Glutamatergic neuron (in vitro differentiated cells): ENCODE measurements around the gene BLOC1S3. TPM values are rescaled to one million over a fixed set of nuclear protein-coding genes. Genes with fewer than 3 reads are reported as not detected.
A peak's percentile ranks its signal among the peaks of the same experiment; 100 is the strongest.

Experiments
- DNase-seq: peaks from one replicate; pipeline ENCODE4 v3.0.0; 2022
- H3K27ac Mint-ChIP-seq: one replicate; pipeline ENCODE4 v1.8.0; 2020; ENCODE audit warnings: mild to moderate bottlenecking, mixed read lengths, inconsistent platforms; ENCODE audit not compliant: unreplicated experiment
- H3K27me3 Mint-ChIP-seq: one replicate; pipeline ENCODE4 v1.8.0; 2020; ENCODE audit warnings: mild to moderate bottlenecking, moderate library complexity, mixed read lengths, inconsistent platforms; ENCODE audit not compliant: unreplicated experiment
- H3K36me3 Mint-ChIP-seq: one replicate; pipeline ENCODE4 v1.8.0; 2020; ENCODE audit warnings: mild to moderate bottlenecking, mixed read lengths, inconsistent platforms; ENCODE audit not compliant: unreplicated experiment
- H3K4me1 Mint-ChIP-seq: one replicate; pipeline ENCODE4 v1.8.0; 2020; ENCODE audit warnings: mild to moderate bottlenecking, low read depth, mixed read lengths, inconsistent platforms; ENCODE audit not compliant: unreplicated experiment
- H3K4me3 Mint-ChIP-seq: one replicate; pipeline ENCODE4 v1.8.0; 2020; ENCODE audit warnings: mild to moderate bottlenecking, mixed read lengths, inconsistent platforms; ENCODE audit not compliant: unreplicated experiment
- H3K9me3 Mint-ChIP-seq: one replicate; pipeline ENCODE4 v1.8.0; 2020; ENCODE audit warnings: mild to moderate bottlenecking, moderate library complexity, mixed read lengths, inconsistent platforms; ENCODE audit not compliant: unreplicated experiment
- total RNA-seq: library from RNA; stranded (reverse); fragmentation: NEBNext Ultra II Directional; extraction: Animal tissue kit (Norgen Biotek cat#: 25700); gene quantifications from one replicate; pipeline ENCODE4 v1.2.1, GENCODE V29; 2021; ENCODE audit not compliant: unreplicated experiment
- TF ChIP-seq, protein P1 (sequence below): fragments of 200-600 bp; sonication (generic); IDR thresholded peaks from one replicate; pipeline ENCODE4 v1.5.0; 2021; ENCODE audit not compliant: partially characterized antibody, unreplicated experiment

BLOC1S3 gene
- total RNA-seq, 1 donor from 2014 or later, result 8.1 TPM

DNA sequence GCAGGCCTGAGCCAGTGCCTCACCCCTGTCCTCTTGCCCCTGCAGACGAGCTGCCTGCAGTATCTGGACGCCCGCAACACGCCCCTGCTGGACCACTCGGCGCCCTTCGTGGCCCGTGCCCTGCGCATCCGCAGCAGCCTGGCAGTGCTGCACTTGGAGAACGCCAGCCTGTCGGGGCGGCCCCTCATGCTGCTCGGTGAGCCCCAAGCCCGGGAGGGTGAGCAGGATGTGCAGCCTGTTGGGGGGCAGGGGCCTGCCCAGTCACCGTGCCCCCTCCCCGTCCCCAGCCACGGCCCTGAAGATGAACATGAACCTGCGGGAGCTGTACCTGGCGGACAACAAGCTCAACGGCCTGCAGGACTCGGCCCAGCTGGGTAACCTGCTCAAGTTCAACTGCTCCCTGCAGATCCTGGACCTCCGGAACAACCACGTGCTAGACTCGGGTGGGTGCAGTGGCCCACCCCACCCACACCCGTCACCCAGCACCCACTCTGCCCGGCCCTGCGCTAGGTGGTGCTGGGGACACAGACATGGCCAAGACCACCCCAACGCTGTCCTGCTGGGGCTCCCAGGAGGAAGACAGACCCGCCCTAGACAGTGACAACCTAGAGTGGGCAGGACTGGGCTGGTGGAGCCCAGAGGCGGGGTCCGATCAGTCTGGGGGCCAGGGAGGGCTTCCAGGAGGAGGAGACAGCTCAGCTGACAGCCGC lies 36.4 kb upstream of the BLOC1S3 start:
- Mint-ChIP-seq H3K4me1 (peaks cover 17% of the 10 kb centered on the region), H3K9me3 (peaks cover 11% of the 10 kb centered on the region), H3K27ac (peak overlapping the region; percentile 38), H3K27me3 (peaks cover 2% of the 10 kb centered on the region), H3K36me3 (peaks cover under 1% of the 10 kb centered on the region), H3K4me3 (peak overlapping the region; percentile 49)
- no peak for DNase-seq
- TF ChIP-seq, protein P1, sequence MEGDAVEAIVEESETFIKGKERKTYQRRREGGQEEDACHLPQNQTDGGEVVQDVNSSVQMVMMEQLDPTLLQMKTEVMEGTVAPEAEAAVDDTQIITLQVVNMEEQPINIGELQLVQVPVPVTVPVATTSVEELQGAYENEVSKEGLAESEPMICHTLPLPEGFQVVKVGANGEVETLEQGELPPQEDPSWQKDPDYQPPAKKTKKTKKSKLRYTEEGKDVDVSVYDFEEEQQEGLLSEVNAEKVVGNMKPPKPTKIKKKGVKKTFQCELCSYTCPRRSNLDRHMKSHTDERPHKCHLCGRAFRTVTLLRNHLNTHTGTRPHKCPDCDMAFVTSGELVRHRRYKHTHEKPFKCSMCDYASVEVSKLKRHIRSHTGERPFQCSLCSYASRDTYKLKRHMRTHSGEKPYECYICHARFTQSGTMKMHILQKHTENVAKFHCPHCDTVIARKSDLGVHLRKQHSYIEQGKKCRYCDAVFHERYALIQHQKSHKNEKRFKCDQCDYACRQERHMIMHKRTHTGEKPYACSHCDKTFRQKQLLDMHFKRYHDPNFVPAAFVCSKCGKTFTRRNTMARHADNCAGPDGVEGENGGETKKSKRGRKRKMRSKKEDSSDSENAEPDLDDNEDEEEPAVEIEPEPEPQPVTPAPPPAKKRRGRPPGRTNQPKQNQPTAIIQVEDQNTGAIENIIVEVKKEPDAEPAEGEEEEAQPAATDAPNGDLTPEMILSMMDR, result no peak

GRCh38 chr19:45142726-45143110 lies 35.9 kb upstream of the BLOC1S3 start:
- Mint-ChIP-seq H3K27ac (peak overlapping the region; percentile 87), H3K36me3 (no peaks in the 10 kb centered on the region)
- DNase-seq, result no peak

DNA sequence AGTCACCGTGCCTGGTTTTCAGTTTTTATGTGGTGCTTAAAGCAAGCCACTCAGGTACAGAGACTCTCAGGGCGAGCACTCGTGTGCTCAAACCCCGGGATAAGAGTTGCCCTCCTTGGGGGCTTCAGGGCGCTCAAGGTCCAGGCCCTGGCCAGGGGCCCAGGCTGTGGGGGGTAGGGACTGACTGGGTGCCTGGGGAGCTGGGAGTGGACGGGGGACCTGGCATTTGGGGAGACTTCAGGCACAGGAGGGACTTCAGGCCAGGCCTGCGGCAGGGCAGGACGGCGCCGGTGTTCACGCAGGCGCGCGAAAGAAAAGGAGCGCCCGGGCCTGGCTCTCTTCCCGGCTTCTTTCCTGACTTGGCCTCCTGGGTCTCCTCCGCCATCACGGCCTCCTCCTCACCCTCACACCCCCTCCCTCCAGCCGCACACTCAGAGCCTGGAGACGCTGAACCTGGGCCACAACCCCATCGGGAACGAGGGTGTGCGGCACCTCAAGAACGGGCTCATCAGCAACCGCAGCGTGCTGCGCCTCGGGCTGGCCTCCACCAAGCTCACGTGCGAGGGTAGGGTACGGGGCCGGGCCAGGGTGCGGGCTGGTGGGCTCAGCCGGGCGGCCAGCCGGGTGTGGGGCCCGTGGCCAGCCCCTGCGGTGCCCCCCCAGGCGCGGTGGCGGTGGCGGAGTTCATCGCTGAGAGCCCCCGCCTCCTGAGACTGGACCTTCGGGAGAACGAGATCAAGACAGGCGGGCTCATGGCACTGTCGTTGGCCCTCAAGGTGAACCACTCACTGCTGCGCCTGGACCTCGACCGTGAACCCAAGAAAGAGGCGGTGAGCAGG lies 33.9 kb upstream of the BLOC1S3 start:
- H3K36me3 Mint-ChIP-seq, result no peaks in the 10 kb centered on the region
- TF ChIP-seq, protein P1, result no peak
- H3K27ac Mint-ChIP-seq, result no peak overlapping the region
- H3K4me3 Mint-ChIP-seq, result no peak overlapping the region
- H3K4me1 Mint-ChIP-seq, result peaks cover 6% of the 10 kb centered on the region
- no peak for DNase-seq
- H3K9me3 Mint-ChIP-seq, result peaks cover 15% of the 10 kb centered on the region
- peaks cover 2% of the 10 kb centered on the region for H3K27me3 Mint-ChIP-seq

More at GRCh38 chr19:45142726-45143110, 35.9 kb upstream of the BLOC1S3 start:
- peak overlapping the region; percentile 49 for H3K4me3 Mint-ChIP-seq
- TF ChIP-seq, protein P1, result no peak
- peaks cover 2% of the 10 kb centered on the region for H3K27me3 Mint-ChIP-seq
- H3K4me1 Mint-ChIP-seq, result peaks cover 11% of the 10 kb centered on the region
- peaks cover 9% of the 10 kb centered on the region for H3K9me3 Mint-ChIP-seq

- H3K9me3 Mint-ChIP-seq, result peaks cover 15% of the 10 kb centered on the region
- TF ChIP-seq, protein P1, result no peak
- no peak for DNase-seq
- H3K4me1 Mint-ChIP-seq, result peaks cover 6% of the 10 kb centered on the region
- H3K27ac Mint-ChIP-seq, result no peak overlapping the region
- H3K36me3 Mint-ChIP-seq, result no peaks in the 10 kb centered on the region
- H3K27me3 Mint-ChIP-seq, result peaks cover 2% of the 10 kb centered on the region
- H3K4me3 Mint-ChIP-seq, result no peak overlapping the region
Measured at GRCh38 chr19:45145270-45146189, 33.1 kb upstream of the BLOC1S3 start.
